ENCODE data around the gene FXYD5. TPM values are rescaled to one million over a fixed set of nuclear protein-coding genes. Genes with fewer than 3 reads are reported as not detected.

FXYD5 gene
- total RNA-seq, 2 donors from 2014 or later, result 24.0 to 29.6 TPM

- Mint-ChIP-seq H3K36me3 (ENCODE audit: low read depth) (peaks cover 11% of the 10 kb centered on the region), H3K27me3 (ENCODE audit: insufficient read depth) (peaks cover 6% of the 10 kb centered on the region), H3K27ac (no peak overlapping the region), H3K4me3 (no peak overlapping the region), H3K4me1 (no peaks in the 10 kb centered on the region), H3K9me3 (peaks cover 17% of the 10 kb centered on the region)
- H3K27me3 ChIP-seq (ENCODE audit: control insufficient read depth, insufficient read depth, low read length, poor library complexity, severe bottlenecking), result no peaks in the 10 kb centered on the region
- peaks cover 5% of the 10 kb centered on the region for H3K9me3 ChIP-seq (ENCODE audit: control insufficient read depth, low read length)
- no peak for TF ChIP-seq CTCF (conservative IDR thresholded peaks at IDR 0.05)
- no peak overlapping the region for H3K4me3 ChIP-seq (ENCODE audit: low read length)
- H3K9ac ChIP-seq (ENCODE audit: extremely low read depth, low read length, poor library complexity, severe bottlenecking), result no peak overlapping the region
- H3K36me3 ChIP-seq (ENCODE audit: control insufficient read depth, insufficient read depth, low read length), result no peaks in the 10 kb centered on the region
- no peak overlapping the region for H3K27ac ChIP-seq (ENCODE audit: low read depth, low read length)
- 87 to 100% methylated on average over 3 of the region's 3 CpGs for WGBS, 2 experiments (ENCODE audit: insufficient coverage in 1 of 2, insufficient read length in 1 of 2)
- H3K4me1 ChIP-seq (ENCODE audit: control insufficient read depth, insufficient read depth, low read length), result no peaks in the 10 kb centered on the region
- peak; percentile 4 for DNase-seq
Observed at GRCh38 chr19:35176181-35176570, 21.6 kb downstream of the FXYD5 start.

GRCh38 chr19:35177377-35178274 is 23.1 kb downstream of the FXYD5 start:
- H3K9me3 Mint-ChIP-seq, result peaks cover 14% of the 10 kb centered on the region
- Histone ChIP-seq H3K36me3 (ENCODE audit: control insufficient read depth, insufficient read depth, low read length) (no peaks in the 10 kb centered on the region), H3K4me1 (ENCODE audit: control insufficient read depth, insufficient read depth, low read length) (no peaks in the 10 kb centered on the region), H3K27me3 (ENCODE audit: control insufficient read depth, insufficient read depth, low read length, poor library complexity, severe bottlenecking) (no peaks in the 10 kb centered on the region), H3K9ac (ENCODE audit: extremely low read depth, low read length, poor library complexity, severe bottlenecking) (no peak overlapping the region), H3K9me3 (ENCODE audit: control insufficient read depth, low read length) (peaks cover 3% of the 10 kb centered on the region), H3K4me3 (ENCODE audit: low read length) (no peak overlapping the region), H3K27ac (ENCODE audit: low read depth, low read length) (no peak overlapping the region)
- DNase-seq, result peak; percentile 5
- peaks cover 3% of the 10 kb centered on the region for H3K36me3 Mint-ChIP-seq (ENCODE audit: low read depth)
- 90 to 95% methylated on average over 5 to 7 of the region's 7 CpGs for WGBS, 2 experiments (ENCODE audit: insufficient coverage in 1 of 2, insufficient read length in 1 of 2)
- no peak for TF ChIP-seq CTCF (conservative IDR thresholded peaks at IDR 0.05)
- no peak overlapping the region for H3K4me3 Mint-ChIP-seq
- H3K27ac Mint-ChIP-seq, result no peak overlapping the region
- peaks cover 6% of the 10 kb centered on the region for H3K27me3 Mint-ChIP-seq (ENCODE audit: insufficient read depth)
- no peaks in the 10 kb centered on the region for H3K4me1 Mint-ChIP-seq

GRCh38 chr19:35178701-35179100 is 24.2 kb downstream of the FXYD5 start:
- Histone ChIP-seq H3K9me3 (ENCODE audit: control insufficient read depth, low read length) (no peaks in the 10 kb centered on the region), H3K4me1 (ENCODE audit: control insufficient read depth, insufficient read depth, low read length) (no peaks in the 10 kb centered on the region), H3K36me3 (ENCODE audit: control insufficient read depth, insufficient read depth, low read length) (no peaks in the 10 kb centered on the region), H3K9ac (ENCODE audit: extremely low read depth, low read length, poor library complexity, severe bottlenecking) (no peak overlapping the region), H3K27ac (ENCODE audit: low read depth, low read length) (no peak overlapping the region), H3K27me3 (ENCODE audit: control insufficient read depth, insufficient read depth, low read length, poor library complexity, severe bottlenecking) (no peaks in the 10 kb centered on the region), H3K4me3 (ENCODE audit: low read length) (no peak overlapping the region)
- Mint-ChIP-seq H3K9me3 (peaks cover 8% of the 10 kb centered on the region), H3K27me3 (ENCODE audit: insufficient read depth) (peaks cover 6% of the 10 kb centered on the region), H3K36me3 (ENCODE audit: low read depth) (no peaks in the 10 kb centered on the region), H3K27ac (no peak overlapping the region), H3K4me1 (no peaks in the 10 kb centered on the region), H3K4me3 (no peak overlapping the region)
- peak; percentile 7 for DNase-seq
- WGBS, 2 experiments (ENCODE audit: insufficient coverage in 1 of 2, insufficient read length in 1 of 2), result 72 to 94% methylated on average over 2 of the region's 2 CpGs
- TF ChIP-seq CTCF (conservative IDR thresholded peaks at IDR 0.05), result no peak
